DMS153 (cell line): ENCODE results near the gene TNRC18.
"Not testable (repeated sequence)": the region's sequence is repeated elsewhere in the genome, so short reads cannot be mapped to it uniquely, and the experiment has no call there.

Source experiments
- DNase-seq: peaks from one replicate; lab custom pipeline; 2025; lab: John Stamatoyannopoulos, UW

The TNRC18 gene

DNA sequence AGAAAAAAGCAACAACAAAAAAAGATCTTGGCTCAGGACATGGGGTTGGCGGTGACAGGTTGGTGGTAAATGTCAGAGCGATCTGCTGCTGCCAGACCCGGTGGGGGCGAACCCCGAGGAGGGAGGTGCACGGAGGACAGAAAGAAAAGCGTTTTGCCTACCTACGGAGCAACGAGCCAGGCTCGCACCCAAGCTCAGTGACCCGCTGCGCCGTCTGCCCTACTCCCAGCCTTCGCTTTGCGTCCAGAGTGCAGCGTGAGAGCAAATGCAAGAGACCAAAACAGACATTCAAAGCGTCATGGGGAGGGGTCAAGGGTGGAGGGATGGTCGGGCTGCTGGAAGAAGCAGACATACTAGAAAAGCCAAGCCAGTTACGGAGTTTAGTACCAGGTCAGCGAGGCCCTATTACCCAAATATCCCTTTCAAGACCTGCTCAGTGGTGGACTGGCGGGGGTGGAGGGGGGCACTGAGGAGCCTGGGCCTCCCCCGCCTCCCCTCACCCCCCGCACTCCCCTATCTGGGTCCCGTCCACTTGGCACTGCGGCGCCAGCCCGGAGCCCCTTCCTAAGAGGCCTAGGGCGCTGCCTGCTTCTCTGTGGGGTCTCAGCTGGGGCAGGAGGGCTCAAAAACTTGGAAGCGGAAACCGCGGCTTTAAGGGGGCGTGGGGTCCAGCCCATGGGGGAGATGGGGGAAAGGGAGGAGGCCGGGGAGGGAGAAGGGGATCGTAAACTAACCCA lies 74.0 kb downstream of the TNRC18 start:
- DNase-seq: no peak

DNA sequence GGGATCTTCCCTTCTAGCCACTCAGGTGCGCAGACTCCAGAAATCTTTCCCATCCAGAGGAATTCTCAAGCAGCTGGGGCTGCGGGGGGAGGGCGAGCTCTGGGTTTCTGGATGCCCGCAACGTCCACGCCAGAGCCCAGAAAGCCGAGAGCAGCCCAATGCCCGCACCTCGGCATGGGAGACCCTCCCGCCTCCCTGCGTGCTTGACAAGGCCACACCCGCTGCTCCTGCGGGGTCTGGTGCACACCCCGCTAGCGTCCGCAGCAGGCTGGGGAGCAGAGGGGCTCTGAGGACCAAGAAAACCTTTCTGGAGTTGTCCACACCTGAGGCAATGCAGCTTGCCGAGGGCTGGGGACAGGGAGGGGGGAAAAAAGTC lies 74.6 kb downstream of the TNRC18 start:
- DNase-seq: no peak

DNA sequence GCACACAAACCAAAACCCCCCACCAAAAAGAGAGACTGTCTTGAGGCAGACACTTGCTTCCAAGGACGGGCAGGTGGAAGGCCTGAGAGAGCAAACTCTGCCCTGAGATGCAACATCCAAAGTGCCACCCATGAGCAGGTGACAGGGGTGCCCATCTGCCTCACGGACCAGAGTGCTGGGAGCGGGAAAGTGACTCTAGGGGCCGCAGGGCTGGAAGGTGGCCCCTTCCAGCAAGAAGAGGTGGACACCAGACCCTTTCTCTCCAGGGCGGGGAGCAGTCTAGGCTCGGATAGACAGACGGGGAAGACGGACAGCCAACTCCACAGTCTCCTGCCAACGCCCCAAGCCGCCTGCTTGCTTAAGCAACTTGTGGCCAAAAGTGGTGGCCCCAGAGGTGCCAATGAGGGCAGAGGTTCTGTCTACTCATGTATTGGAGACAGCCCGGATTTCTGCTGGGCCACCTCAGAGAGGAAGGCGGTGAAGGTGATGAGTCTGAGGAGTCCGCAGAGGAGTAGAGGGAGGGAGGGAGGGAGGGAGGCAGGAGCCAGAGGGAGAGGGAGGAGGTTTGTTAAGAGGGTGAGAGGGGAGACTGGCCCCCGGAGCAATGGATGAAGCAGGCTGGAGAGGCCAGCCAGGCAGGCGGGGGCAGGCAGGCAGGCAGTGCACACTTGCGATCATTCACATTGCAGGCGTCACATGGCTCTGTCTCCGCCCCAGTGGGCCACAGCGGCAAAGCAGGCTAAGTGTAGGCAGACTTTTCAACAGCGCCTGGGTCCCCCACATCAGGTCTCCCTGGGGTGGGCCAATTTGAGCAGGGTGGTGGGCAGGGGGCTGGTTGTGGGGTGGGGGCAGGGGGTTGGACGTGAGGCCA lies 75.3 kb downstream of the TNRC18 start:
- no peak for DNase-seq

DNA sequence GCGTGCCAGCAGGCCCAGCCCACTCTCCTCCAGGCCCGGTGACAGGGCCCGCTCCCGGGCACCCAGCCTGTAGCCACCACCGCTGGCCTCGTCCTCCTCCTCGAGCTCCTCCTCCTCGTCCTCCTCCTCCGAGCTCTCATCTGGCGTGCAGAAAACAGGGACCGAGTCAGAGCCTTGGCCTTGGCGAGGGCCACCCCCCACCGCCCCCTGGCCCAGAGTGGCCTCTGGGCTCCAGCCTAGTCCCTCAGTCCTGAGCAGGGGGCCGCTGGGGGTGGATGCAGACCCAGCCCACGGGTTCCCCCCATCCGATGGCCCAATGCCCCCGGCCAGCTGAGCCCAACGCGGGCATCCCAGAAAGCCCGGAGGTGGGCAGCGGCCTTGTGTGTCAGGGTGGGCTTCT lies 78.0 kb downstream of the TNRC18 start:
- DNase-seq: no peak

DNA sequence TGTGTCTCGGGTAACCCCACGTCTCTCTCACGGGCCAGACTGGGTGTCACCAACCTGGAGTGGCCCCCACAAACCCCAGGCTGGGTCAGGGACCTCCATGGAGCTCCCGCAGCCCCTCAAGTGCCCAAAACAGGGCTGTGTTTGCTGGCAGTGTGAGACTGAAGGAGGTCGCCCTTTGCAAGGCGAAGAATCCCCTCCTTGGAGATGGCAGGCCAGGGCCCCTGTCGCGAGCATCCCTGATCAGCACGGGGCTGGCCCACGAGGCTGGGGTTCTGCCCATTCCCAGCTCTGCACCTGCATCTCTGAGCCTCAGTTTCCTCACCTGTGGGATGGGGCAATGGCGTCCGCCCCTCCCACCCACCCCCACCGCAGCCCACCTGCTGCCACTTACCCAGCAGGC lies 78.5 kb downstream of the TNRC18 start:
- no peak for DNase-seq

DNA sequence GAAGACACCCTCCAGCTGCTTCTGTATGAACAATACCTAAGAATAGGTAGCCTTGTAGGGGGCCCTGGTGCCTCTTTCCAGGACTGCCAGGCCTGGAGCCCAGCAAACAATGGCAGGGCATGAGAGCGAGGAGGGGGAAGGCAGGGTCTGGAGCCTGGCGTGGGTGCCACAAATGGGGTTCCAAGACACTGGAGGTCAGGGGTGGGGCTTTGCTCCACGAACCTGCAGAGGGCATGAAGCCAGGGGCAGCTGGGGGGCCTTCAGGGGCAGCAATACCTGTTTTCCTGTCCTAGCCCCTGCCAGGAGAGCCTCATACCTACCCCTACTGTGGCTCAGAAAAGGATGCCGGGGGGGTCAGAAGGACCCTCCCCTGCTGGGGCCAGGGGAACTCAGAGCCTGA lies 79.3 kb downstream of the TNRC18 start:
- no peak for DNase-seq

DNA sequence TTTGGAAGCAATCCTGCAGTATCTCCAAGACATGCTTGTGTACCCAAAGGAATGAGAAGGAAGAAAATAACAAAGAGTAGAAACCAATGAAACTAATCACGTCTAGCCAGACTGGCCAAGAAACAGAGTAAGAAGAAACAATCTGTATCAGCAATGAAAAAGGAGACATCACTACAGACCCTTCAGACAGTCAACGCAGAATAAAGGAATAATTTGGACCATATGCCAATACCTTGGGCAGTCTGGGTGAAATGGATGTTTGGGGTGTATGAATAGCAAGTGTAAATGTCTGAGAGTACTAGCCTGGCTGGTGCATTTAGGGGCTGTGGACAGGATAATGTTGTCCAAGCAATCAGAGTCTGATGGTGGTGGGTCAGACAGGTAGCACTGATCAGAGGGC lies 79.8 kb downstream of the TNRC18 start:
- no peak for DNase-seq

DNA sequence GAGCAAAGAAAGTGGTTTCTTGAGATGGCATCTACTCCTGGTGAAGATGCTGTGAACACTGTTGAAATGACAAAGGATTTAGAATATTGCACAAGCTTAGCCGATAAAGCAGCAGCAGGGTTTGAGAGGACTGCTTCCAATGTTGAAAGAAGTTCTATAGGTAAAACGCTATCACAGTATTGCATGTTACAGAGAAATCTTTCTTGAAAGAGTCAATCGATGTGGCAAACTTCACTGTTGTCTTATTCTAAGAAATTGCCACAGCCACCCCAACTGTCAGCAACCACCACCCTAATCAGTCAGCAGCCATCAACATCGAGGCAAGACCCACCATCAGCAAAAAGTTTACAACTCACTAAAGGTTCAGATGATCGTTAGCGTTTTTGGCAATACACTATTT lies 81.0 kb downstream of the TNRC18 start:
- no peak for DNase-seq

DNA sequence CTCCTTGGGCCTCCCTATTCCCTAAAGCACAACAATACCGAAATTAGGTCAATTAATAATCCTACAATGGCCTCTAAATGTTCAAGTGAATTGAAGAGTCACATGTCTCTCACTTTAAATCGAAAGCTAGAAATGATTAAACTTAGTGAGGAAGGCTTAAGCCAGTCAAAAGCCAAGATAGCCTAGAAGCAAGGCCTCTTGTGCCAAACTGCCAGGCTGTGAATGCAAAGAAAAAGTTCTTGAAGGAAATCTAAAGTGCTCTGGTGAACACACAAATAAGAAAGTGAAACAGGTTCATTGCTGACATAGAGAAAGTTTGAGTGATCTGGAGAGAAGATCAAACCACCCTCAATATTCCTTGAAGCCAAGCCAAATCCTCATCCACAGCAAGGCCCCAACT lies 83.7 kb downstream of the TNRC18 start:
- no peak for DNase-seq

DNA sequence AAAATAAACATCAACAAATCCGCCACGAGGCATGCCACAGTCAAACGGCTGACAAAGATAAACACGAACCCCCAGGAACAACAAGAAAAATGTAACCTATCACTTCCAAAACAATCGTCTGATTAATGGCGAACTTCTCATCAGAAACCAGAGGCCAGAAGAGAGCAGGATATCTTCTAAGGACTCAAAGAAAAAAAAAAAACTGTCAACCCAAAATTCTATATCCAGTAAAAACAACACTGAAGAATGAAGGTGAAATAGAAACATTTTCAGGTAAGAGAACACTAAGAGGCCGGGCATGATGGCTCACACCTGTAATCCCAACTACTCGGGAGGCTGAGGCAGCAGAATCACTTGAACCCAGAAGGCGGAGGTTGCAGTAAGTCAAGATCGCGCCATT lies 86.6 kb downstream of the TNRC18 start:
- no peak for DNase-seq

DNA sequence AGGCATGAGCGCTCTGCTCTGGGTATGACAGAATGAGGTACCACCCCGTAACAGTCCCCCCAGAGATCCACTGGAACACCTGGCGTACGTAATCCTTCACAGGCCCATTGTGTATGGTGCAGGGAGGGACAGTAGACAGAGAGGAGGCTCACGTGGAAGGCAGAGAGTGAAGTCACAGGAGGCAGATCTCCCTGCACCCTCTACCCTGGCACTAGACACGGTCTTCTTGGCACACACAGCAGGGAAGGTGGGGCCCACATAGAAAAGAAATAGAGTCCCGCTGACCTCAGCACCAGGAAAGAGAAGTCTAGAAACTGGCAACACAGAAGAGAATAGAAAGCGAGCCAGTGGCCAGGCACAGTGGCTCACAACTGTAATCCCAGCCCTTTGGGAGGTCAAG lies 89.0 kb downstream of the TNRC18 start:
- no peak for DNase-seq

DNA sequence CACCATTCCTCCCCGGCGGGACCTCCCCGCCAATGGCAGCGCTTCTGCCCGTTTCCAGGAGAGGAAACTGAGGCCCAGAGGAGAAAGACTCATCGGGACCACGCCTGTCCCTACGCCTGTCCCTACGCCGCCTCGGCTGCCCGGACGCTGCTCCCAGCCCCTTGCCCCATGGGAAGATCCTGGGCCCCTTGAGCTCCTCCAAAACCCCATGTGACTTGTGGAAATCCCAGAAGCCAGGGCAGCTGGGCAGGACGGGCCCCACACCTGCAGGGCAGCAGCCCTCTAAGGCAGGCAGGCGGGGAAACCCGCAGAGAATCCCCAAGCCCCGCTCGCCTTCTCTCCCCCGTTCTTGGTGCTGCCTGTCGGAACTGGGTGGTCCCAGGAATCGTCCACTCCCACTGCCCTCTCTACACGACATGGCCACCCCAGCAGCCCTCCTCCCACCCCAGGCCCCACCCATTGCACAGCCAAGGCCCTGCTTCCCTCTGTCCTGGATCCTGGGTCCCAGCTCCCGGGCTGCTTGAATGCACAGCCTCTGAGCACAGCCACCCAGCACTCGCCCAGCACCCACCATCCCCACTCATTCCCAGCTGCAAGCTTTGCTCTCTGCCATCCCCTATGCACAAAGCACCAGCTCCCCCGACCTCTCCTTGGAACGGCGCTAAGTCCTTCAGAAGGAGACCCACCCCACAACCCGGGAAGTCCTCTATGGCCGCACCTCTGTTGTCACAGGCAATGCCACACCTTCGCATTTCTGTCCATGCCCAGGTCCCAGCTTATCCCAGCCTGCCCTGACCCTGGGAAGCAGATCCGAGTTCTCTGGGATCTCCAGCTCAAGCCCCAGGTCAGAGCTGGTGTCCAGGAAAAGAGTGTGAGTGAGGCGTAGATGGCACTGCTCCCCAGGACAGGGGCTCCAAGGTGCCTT lies 90.3 kb downstream of the TNRC18 start:
- DNase-seq: no peak

DNA sequence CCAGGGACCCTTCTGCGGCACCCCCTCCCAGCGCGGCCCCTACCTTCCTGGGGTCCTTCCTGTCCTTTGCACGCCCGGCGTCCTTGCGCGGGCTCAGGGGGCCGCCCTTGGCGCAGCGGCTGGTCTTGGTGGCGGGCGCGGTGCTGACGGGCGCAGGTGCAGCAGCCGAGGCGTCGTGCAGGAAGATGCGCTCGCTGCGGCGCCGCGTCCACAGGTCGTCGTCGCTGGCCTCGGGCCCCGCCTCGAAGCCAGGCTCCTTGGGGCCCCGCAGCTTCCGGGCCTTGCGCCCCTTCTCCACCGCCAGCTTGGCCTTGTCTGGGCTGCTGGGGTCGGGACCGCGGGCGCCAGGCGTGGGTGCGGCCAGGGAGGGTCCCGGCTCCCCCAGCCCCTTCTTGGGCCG lies 91.1 kb downstream of the TNRC18 start:
- DNase-seq: no peak

DNA sequence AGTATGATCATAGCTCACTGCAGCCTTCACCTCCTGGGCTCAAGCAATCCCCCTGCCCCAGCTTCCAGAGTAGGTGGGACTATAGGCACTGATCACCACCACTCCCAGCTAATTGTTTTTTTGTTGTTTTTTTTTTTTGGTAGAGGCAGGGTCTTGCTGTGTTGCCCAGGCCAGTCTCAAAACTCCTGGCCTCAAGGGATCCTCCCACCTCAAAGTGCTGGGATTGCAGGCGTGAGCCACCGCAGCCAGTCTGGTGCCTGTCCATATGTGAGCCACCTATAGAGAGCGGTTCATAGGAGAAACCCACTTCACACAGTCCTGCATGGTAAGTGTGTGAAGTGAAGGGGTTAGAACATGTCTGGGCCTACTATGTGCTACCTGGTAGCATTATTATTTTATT lies 93.3 kb downstream of the TNRC18 start:
- DNase-seq: no peak

DNA sequence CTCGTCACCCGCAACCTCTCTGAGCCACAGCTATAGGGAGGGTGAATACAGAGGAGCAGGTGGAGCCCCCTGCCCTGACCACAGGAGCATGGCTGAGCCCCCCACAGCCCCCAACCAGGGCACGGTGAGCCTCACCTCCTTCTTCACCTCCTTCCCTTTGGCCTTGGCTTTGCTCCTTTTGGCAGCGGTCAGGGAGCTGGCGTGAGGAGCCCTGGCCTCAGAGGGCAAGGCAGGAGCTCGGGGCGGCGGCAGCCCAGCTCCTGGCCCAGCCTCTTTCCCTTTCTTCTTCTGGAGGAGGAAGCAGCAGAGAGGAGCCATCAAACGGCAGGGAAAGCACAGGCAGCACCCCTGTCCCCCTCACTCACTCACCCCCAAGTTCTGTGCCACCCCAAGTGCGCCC lies 98.7 kb downstream of the TNRC18 start:
- DNase-seq: no peak

DNA sequence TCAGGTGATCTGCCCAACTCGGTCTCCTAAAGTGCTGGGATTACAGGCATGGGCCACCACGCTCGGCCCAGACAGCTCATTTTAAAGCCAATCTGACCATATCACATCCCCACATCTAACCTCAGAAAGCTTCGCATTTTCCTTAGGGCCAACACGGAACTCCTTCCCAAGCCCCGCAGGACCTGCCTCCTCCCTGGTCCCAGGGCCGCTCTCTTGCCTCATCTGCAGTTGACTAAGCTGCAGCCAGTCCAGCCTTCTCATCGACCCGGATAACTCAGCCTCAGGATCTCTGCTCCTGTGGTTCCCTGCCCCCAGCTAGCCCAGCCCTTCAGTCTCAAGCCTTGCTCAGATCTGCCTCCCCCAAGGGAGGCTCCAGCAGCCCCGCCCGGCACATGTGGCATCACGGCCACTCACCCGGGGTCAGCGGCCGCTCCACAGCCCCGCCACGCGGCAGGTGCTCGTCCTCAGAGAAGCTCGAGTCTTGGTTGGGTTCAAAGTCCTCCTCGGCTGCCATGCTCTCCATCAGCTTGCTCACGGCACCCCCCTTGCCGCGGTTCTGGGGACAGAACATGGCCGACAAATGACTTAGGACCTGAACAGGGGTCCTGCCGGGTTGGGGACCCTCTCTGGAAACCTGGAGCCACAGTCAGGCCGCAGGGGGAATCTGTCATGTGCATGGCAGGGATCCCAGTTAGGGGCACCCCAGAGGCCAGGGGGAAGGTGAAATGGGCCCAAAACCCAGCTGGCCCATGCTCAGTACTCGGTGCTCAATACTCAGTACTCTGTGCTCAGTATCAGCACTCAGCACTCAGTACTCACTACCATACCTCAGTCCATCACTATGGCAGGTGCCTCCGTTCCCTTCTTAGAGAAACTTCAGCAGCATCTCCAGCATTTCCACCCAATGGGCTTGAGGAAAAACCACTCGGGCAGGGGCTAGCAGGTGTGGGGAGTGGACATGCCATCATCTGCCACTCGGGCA lies 99.5 kb downstream of the TNRC18 start:
- not testable (repeated sequence) for DNase-seq

DNA sequence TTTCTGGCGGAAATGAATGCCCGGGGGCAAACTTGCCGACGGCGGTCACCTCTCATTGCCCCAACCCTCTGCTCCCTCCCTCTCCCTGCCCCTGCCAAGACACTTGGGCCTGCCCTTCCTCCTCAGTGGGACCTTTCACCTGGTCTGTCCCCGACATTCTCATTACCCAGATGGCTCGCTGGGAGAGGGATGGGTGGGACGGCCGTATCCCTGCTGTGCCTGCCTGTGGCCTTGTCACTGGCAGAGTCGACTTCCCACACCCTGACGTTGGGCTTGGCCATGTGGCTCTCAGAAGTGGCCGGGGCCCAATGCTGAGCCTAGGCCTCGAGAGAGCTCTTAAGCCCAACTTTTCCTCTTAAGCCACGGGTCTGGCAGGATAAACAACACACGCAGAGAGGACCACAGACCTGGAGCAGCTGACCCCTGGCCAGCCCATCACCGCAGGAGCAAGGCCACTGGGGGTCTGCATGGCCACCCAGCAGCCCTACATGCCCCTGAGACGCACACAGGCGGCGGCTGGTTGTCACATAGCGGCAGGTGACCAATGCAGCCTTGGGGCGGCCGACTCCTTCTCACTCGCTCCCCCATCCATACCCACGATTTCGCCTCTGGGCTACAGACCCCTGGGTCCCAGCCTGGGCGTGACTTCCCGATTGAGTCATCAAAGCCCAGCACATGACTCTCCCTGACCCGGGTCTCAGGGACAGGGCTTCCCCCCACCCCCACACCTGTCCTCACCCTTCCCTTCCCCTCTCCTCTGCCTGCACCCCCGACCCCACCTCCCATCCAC lies 100.8 kb downstream of the TNRC18 start:
- no peak for DNase-seq

DNA sequence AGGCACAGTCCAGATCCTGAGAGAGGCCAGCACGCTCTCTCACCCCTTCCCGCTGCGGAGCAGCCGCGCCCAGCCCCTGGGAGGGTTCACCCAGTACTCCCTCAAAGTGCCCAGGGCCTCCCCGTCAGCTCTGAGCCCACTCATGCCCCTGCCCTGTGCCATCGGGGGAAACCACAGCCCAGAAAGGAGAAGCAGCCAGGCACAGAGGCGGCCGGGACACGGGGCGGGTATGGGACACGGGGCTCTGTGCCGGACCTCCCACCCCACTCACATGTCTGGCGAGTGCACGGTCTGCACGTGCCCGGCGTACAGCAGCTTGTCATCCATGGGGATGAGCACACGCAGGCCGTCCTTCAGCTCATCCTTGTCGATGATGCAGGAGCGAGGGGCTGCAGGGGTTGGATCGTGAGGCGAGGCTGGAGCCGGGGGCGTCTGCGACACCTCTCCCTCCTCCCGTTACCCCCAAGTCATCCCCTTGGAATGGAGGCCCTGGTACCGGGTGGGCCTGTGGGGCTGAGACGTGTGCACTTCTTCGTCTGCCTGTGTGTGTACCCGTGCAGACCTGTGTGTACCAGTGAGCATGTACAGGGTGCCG lies 102.7 kb downstream of the TNRC18 start:
- DNase-seq: no peak

DNA sequence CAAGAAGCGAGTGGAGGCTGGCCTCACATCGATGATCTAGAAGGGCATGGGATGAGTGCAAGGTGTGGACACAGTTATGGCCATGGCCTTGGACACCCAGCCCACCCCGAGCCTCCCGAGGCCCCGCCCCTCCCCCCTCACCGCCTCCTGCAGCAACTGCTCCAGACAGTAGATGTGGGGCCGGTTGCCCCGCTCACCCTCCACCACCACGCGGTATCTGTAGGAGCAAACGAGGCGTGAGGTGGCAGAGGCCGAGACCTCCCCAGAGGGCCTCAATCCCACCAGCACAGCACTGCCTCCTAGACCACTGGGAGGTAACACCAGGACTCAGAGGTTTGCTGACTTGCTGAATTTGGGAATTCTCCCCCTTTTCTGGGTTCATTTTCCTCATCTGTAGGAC lies 103.2 kb downstream of the TNRC18 start:
- DNase-seq: no peak

DNA sequence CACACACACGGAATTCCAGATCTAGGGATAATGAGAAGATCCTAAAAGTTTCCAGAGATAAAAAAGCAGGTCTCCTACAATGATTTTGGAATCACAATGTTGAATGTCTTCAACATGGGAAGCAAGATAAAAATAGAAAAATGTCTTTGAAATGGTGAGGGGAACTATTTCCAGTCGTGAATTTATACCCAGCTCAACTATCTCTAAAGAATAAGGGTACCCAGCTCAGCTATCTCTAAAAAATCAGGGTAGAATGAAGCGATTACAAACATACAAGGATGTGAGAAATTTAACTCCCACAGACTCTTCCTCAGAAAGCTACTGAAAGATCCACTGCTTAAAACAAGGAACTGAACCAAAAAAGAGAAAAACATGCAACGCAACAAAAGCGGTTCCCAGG lies 105.0 kb downstream of the TNRC18 start:
- not testable (repeated sequence) for DNase-seq
